NK-92 (cell line): Measurements from ENCODE around the gene XKR7.
"Not testable (repeated sequence)": the region's sequence is repeated elsewhere in the genome, so short reads cannot be mapped to it uniquely, and the experiment has no call there.

Experiments used
- DNase-seq: peaks from one replicate; lab custom pipeline; 2025; ENCODE audit not compliant: unreplicated experiment; lab: John Stamatoyannopoulos, UW

Gene XKR7

GRCh38 chr20:31967830-31968249 is at the start of gene XKR7:
Gene XKR7 (plus strand): TSS chr20:31968151. CDS start chr20:31968176, 25 bp downstream.
- no peak for DNase-seq

- DNase-seq, result no peak
Measured at GRCh38 chr20:31918466-31919105, 49.4 kb upstream of the XKR7 start.

- DNase-seq, result no peak
Measured at GRCh38 chr20:31919410-31920155, 48.4 kb upstream of the XKR7 start.

GRCh38 chr20:31920275-31920855 is 47.6 kb upstream of the XKR7 start:
- no peak for DNase-seq

GRCh38 chr20:31921480-31921879 is 46.5 kb upstream of the XKR7 start:
- not testable (repeated sequence) for DNase-seq

GRCh38 chr20:31922181-31922580 is 45.8 kb upstream of the XKR7 start:
- DNase-seq, result no peak

GRCh38 chr20:31922588-31922987 is 45.4 kb upstream of the XKR7 start:
- no peak for DNase-seq

GRCh38 chr20:31923388-31924331 is 44.3 kb upstream of the XKR7 start:
- no peak for DNase-seq

- DNase-seq, result no peak
Measured at GRCh38 chr20:31924561-31924960, 43.4 kb upstream of the XKR7 start.

GRCh38 chr20:31925631-31926030 is 42.3 kb upstream of the XKR7 start:
- no peak for DNase-seq

- DNase-seq, result no peak
Measured at GRCh38 chr20:31926493-31926892, 41.5 kb upstream of the XKR7 start.

- DNase-seq, result no peak
Measured at GRCh38 chr20:31927627-31928159, 40.3 kb upstream of the XKR7 start.

GRCh38 chr20:31929631-31930030 is 38.3 kb upstream of the XKR7 start:
- DNase-seq, result not testable (repeated sequence)

- DNase-seq, result no peak
Measured at GRCh38 chr20:31930779-31931178, 37.2 kb upstream of the XKR7 start.

- DNase-seq, result no peak
Measured at GRCh38 chr20:31933698-31934097, 34.3 kb upstream of the XKR7 start.

- DNase-seq, result no peak
Measured at GRCh38 chr20:31934491-31934890, 33.5 kb upstream of the XKR7 start.

- DNase-seq, result no peak
Measured at GRCh38 chr20:31934968-31935764, 32.8 kb upstream of the XKR7 start.

- DNase-seq, result no peak
Measured at GRCh38 chr20:31936420-31936819, 31.5 kb upstream of the XKR7 start.

GRCh38 chr20:31937820-31938219 is 30.1 kb upstream of the XKR7 start:
- no peak for DNase-seq

- DNase-seq, result no peak
Measured at GRCh38 chr20:31939661-31940060, 28.3 kb upstream of the XKR7 start.
